NT2/D1 (cell line): ENCODE results near the gene ZNF888.

Experiments used
- DNase-seq: peaks from one replicate; pipeline ENCODE4 v3.0.0-alpha.2; 2011; ENCODE audit warnings: low read depth, low spot score
- H3K27me3 ChIP-seq: 2 replicates; pipeline ENCODE4 v1.6.0; 2011; ENCODE audit warnings: mild to moderate bottlenecking; ENCODE audit not compliant: insufficient read length, insufficient read depth
- H3K36me3 ChIP-seq: 2 replicates; pipeline ENCODE4 v1.6.1; 2011; ENCODE audit warnings: mild to moderate bottlenecking, low read length, mixed read lengths; ENCODE audit not compliant: insufficient read depth, insufficient read length
- H3K4me1 ChIP-seq: 2 replicates; pipeline ENCODE4 v1.5.1; 2011; ENCODE audit not compliant: insufficient read depth, insufficient read length
- H3K4me3 ChIP-seq: 2 replicates; pipeline ENCODE4 v1.5.1; 2011; ENCODE audit warnings: low read depth; ENCODE audit not compliant: insufficient read length
- H3K9ac ChIP-seq: 2 replicates; pipeline ENCODE4 v1.6.0; 2011; ENCODE audit warnings: low read depth; ENCODE audit not compliant: insufficient read length
- H3K9me3 ChIP-seq: 2 replicates; pipeline ENCODE4 v1.5.1; 2011; ENCODE audit warnings: mild to moderate bottlenecking, low read length; ENCODE audit not compliant: insufficient read depth
- SUZ12 ChIP-seq: IDR thresholded peaks from 2 replicates; pipeline ENCODE4 v1.6.1; 2011; ENCODE audit not compliant: insufficient read length, insufficient read depth; ENCODE audit errors: extremely low read depth
- YY1 ChIP-seq: IDR thresholded peaks from 2 replicates; pipeline ENCODE4 v1.6.1; 2011; ENCODE audit not compliant: insufficient read length, insufficient read depth
- ZNF274 ChIP-seq: IDR thresholded peaks from 2 replicates; pipeline ENCODE4 v1.6.1; 2011; ENCODE audit warnings: mild to moderate bottlenecking, low read depth, low read length

Gene ZNF888

GRCh38 chr19:52922841-52923777 is at the start of gene ZNF888:
TSS of gene ZNF888 (minus strand) at chr19:52923428. CDS start at chr19:52917873, 5,555 bp downstream.
- H3K4me3 ChIP-seq: peak within 1 kb of the TSS; percentile 65
- H3K27me3 ChIP-seq: no peaks in the 10 kb centered on the region
- H3K9me3 ChIP-seq: no peaks in the 10 kb centered on the region
- no peak for TF ChIP-seq ZNF274
- TF ChIP-seq SUZ12: no peak
- no peak for TF ChIP-seq YY1
- H3K9ac ChIP-seq: peak within 1 kb of the TSS; percentile 79
- no peaks in the 10 kb centered on the region for H3K4me1 ChIP-seq
- peaks cover 12% of the 10 kb centered on the region for H3K36me3 ChIP-seq
- no peak for DNase-seq

- H3K27me3 ChIP-seq: no peaks in the 10 kb centered on the region
- no peak overlapping the region for H3K4me3 ChIP-seq
- TF ChIP-seq YY1: no peak
- TF ChIP-seq ZNF274: no peak
- TF ChIP-seq SUZ12: no peak
- H3K36me3 ChIP-seq: peaks cover 27% of the 10 kb centered on the region
- H3K9me3 ChIP-seq: peaks cover 24% of the 10 kb centered on the region
- DNase-seq: no peak
- no peak overlapping the region for H3K9ac ChIP-seq
- H3K4me1 ChIP-seq: no peaks in the 10 kb centered on the region
Observed at GRCh38 chr19:52967772-52968171, 44.5 kb upstream of the ZNF888 start.

- Histone ChIP-seq H3K4me1 (no peaks in the 10 kb centered on the region), H3K36me3 (peaks cover 29% of the 10 kb centered on the region), H3K4me3 (peak overlapping the region; percentile 50), H3K27me3 (no peaks in the 10 kb centered on the region), H3K9ac (peak overlapping the region; percentile 69), H3K9me3 (peaks cover 33% of the 10 kb centered on the region)
- TF ChIP-seq SUZ12: no peak
- no peak for TF ChIP-seq ZNF274
- TF ChIP-seq YY1: no peak
- DNase-seq: no peak
Observed at GRCh38 chr19:52963247-52963618, 40.0 kb upstream of the ZNF888 start.

- TF ChIP-seq SUZ12 (no peak), ZNF274 (no peak), YY1 (no peak)
- Histone ChIP-seq H3K36me3 (peaks cover 35% of the 10 kb centered on the region), H3K9me3 (peaks cover 33% of the 10 kb centered on the region), H3K4me1 (no peaks in the 10 kb centered on the region), H3K27me3 (no peaks in the 10 kb centered on the region), H3K4me3 (peak within 1 kb of the TSS; percentile 84), H3K9ac (peak within 1 kb of the TSS; percentile 88)
- DNase-seq: peak; percentile 89
Observed at GRCh38 chr19:52962394-52963246, 39.4 kb upstream of the ZNF888 start, which contains the start of gene ZNF816. TSS of gene ZNF816 (minus strand) at chr19:52962881. CDS start at chr19:52956089, 6,792 bp downstream.

GRCh38 chr19:52961981-52962380 is 38.8 kb upstream of the ZNF888 start:
- peak overlapping the region; percentile 88 for H3K9ac ChIP-seq
- peak overlapping the region; percentile 84 for H3K4me3 ChIP-seq
- TF ChIP-seq ZNF274 (no peak), SUZ12 (no peak), YY1 (no peak)
- no peaks in the 10 kb centered on the region for H3K27me3 ChIP-seq
- H3K36me3 ChIP-seq: peaks cover 35% of the 10 kb centered on the region
- DNase-seq: no peak
- H3K9me3 ChIP-seq: peaks cover 34% of the 10 kb centered on the region; the same call in 1 of the 2 replicates
- H3K4me1 ChIP-seq: no peaks in the 10 kb centered on the region

GRCh38 chr19:52959613-52960295 is 36.5 kb upstream of the ZNF888 start:
- H3K9me3 ChIP-seq: peaks cover 51% of the 10 kb centered on the region; the same call in 1 of the 2 replicates
- H3K4me3 ChIP-seq: no peak overlapping the region
- no peak overlapping the region for H3K9ac ChIP-seq
- H3K4me1 ChIP-seq: no peaks in the 10 kb centered on the region
- no peak for TF ChIP-seq YY1
- no peak for TF ChIP-seq ZNF274
- TF ChIP-seq SUZ12: no peak
- no peak for DNase-seq
- H3K27me3 ChIP-seq: no peaks in the 10 kb centered on the region
- H3K36me3 ChIP-seq: peaks cover 56% of the 10 kb centered on the region
